Calu3 (cell line): ENCODE data around the gene MYD88. TPM values are rescaled to one million over a fixed set of nuclear protein-coding genes. Genes with fewer than 3 reads are reported as not detected.

Experiments used
- BruUV-seq: library from RNA; stranded (reverse); fragments of 400-500 nt; replicated peaks from 2 replicates; lab custom pipeline; 2021; lab: Mats Ljungman, UMichigan
- CTCF ChIA-PET: fragments of 300-600 bp; sonication (Branson Sonifier 250); formaldehyde crosslinking; loops from one replicate; lab custom pipeline; 2022; ENCODE audit warnings: antibody characterized with exemption; lab: Charles Lee
- DNase-seq: peaks from one replicate; pipeline ENCODE4 v3.0.0; 2022
- H3K27ac Mint-ChIP-seq: one replicate; pipeline ENCODE4 v1.8.0; 2022; ENCODE audit warnings: mixed read lengths; ENCODE audit not compliant: unreplicated experiment
- H3K27me3 Mint-ChIP-seq: one replicate; pipeline ENCODE4 v1.8.0; 2022; ENCODE audit warnings: mixed read lengths; ENCODE audit not compliant: unreplicated experiment
- H3K36me3 Mint-ChIP-seq: one replicate; pipeline ENCODE4 v1.8.0; 2022; ENCODE audit warnings: mild to moderate bottlenecking, moderate library complexity, mixed read lengths; ENCODE audit not compliant: insufficient read depth, unreplicated experiment
- H3K4me1 Mint-ChIP-seq: one replicate; pipeline ENCODE4 v1.8.0; 2022; ENCODE audit warnings: mild to moderate bottlenecking, low read depth, mixed read lengths; ENCODE audit not compliant: unreplicated experiment
- H3K4me3 Mint-ChIP-seq: one replicate; pipeline ENCODE4 v1.8.0; 2022; ENCODE audit warnings: mild to moderate bottlenecking, low read depth, moderate library complexity, mixed read lengths; ENCODE audit not compliant: unreplicated experiment
- H3K9me3 Mint-ChIP-seq: one replicate; pipeline ENCODE4 v1.8.0; 2022; ENCODE audit warnings: low read depth, mixed read lengths; ENCODE audit not compliant: unreplicated experiment
- CTCF ChIP-seq: fragments of 200-600 bp; IDR thresholded peaks from one replicate; pipeline ENCODE4 v1.8.0; 2022; ENCODE audit warnings: antibody characterized with exemption; ENCODE audit not compliant: unreplicated experiment
- intact Hi-C: fragments of 100-400 bp; cut with micrococcal nuclease; formaldehyde crosslinking; loops from one replicate; pipeline ENCODE4 v1.10.0; 2022; ENCODE audit not compliant: unreplicated experiment
- total RNA-seq: library from RNA; stranded (reverse); gene quantifications from 2 replicates; pipeline ENCODE4 v1.2.3, GENCODE V29; 2022

The MYD88 gene
- total RNA-seq, 1 experiment from 2014 or later, result 35.2 TPM

- no peaks in the 10 kb centered on the region for H3K27me3 Mint-ChIP-seq
- CTCF ChIA-PET, result no interaction called here
- no peak for TF ChIP-seq CTCF
- no TSS peak for BruUV-seq
- no peak overlapping the region for H3K27ac Mint-ChIP-seq
- peaks cover 46% of the 10 kb centered on the region for H3K36me3 Mint-ChIP-seq
- intact Hi-C loops, result no loop called here
- H3K9me3 Mint-ChIP-seq, result no peaks in the 10 kb centered on the region
- DNase-seq, result no peak
- no peak overlapping the region for H3K4me3 Mint-ChIP-seq
- H3K4me1 Mint-ChIP-seq, result peaks cover 7% of the 10 kb centered on the region
These were observed 10.7 kb upstream of the MYD88 start for GRCh38 chr3:38127611-38128302.

GRCh38 chr3:38128303-38128655 is 10.2 kb upstream of the MYD88 start:
- CTCF ChIA-PET, result no interaction called here
- intact Hi-C loops, result no loop called here
- peaks cover 12% of the 10 kb centered on the region for H3K4me1 Mint-ChIP-seq

GRCh38 chr3:38129058-38129457 is 9.4 kb upstream of the MYD88 start:
- TF ChIP-seq CTCF, result no peak
- BruUV-seq, result no TSS peak
- Mint-ChIP-seq H3K36me3 (peaks cover 53% of the 10 kb centered on the region), H3K27me3 (no peaks in the 10 kb centered on the region), H3K4me3 (no peak overlapping the region), H3K9me3 (no peaks in the 10 kb centered on the region), H3K4me1 (peaks cover 20% of the 10 kb centered on the region), H3K27ac (no peak overlapping the region)
- no peak for DNase-seq
- CTCF ChIA-PET, result no interaction called here
- intact Hi-C loops, result no loop called here

More at GRCh38 chr3:38128303-38128655, 10.2 kb upstream of the MYD88 start:
- no peaks in the 10 kb centered on the region for H3K27me3 Mint-ChIP-seq
- no TSS peak for BruUV-seq
- no peak overlapping the region for H3K4me3 Mint-ChIP-seq
- H3K9me3 Mint-ChIP-seq, result no peaks in the 10 kb centered on the region
- no peak for DNase-seq
- peaks cover 49% of the 10 kb centered on the region for H3K36me3 Mint-ChIP-seq
- TF ChIP-seq CTCF, result no peak
- H3K27ac Mint-ChIP-seq, result no peak overlapping the region

GRCh38 chr3:38130631-38131065 is 7.8 kb upstream of the MYD88 start:
- intact Hi-C loops, result no loop called here

More at GRCh38 chr3:38130631-38131065, 7.8 kb upstream of the MYD88 start:
- no peak for DNase-seq
- Mint-ChIP-seq H3K4me3 (no peak overlapping the region), H3K27ac (no peak overlapping the region), H3K27me3 (no peaks in the 10 kb centered on the region), H3K9me3 (no peaks in the 10 kb centered on the region), H3K4me1 (peaks cover 36% of the 10 kb centered on the region), H3K36me3 (peaks cover 49% of the 10 kb centered on the region)
- CTCF ChIA-PET, result no interaction called here
- no TSS peak for BruUV-seq
- TF ChIP-seq CTCF, result no peak
